ENCODE data around the gene FABP1.

DNA sequence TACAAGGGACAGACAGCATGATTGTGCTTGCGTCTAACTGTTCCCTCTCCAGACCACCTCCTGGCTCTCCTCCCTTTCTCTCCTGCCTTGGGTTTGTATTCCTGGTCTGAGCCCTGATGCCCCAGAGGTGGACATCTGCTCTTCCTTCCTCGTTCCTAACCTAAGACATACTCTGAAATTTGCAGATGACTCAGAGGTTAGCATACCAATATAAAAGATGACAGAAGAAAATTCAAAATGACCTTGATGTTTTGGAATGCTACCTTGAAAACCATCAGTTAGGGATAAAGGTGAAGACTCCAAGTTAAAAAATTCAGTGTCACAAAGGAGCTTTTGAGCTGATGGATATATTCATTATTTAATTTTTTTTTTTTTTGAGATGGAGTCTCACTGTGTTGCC, 47.3 kb downstream of the FABP1 start:
- TF ChIP-seq EHMT2 (IDR thresholded peaks at IDR 0.05; ENCODE audit: low read depth) (no peak), RFX5 (IDR thresholded peaks at IDR 0.05) (no peak), SMC3 (IDR thresholded peaks at IDR 0.05) (no peak), POLR2A (IDR thresholded peaks at IDR 0.05; ENCODE audit: low read length) (no peak), JUN (IDR thresholded peaks at IDR 0.05) (no peak), TP53 (CRISPR knock-in tag; IDR thresholded peaks at IDR 0.05) (no peak), NFE2L2 (conservative IDR thresholded peaks at IDR 0.05; ENCODE audit: low read length) (no peak), CHD2 (IDR thresholded peaks at IDR 0.05; ENCODE audit: low read length, partially characterized antibody) (no peak), MAFK (IDR thresholded peaks at IDR 0.05; ENCODE audit: partially characterized antibody) (no peak)
- TF ChIP-seq, protein P1, sequence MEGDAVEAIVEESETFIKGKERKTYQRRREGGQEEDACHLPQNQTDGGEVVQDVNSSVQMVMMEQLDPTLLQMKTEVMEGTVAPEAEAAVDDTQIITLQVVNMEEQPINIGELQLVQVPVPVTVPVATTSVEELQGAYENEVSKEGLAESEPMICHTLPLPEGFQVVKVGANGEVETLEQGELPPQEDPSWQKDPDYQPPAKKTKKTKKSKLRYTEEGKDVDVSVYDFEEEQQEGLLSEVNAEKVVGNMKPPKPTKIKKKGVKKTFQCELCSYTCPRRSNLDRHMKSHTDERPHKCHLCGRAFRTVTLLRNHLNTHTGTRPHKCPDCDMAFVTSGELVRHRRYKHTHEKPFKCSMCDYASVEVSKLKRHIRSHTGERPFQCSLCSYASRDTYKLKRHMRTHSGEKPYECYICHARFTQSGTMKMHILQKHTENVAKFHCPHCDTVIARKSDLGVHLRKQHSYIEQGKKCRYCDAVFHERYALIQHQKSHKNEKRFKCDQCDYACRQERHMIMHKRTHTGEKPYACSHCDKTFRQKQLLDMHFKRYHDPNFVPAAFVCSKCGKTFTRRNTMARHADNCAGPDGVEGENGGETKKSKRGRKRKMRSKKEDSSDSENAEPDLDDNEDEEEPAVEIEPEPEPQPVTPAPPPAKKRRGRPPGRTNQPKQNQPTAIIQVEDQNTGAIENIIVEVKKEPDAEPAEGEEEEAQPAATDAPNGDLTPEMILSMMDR (IDR thresholded peaks at IDR 0.05): no peak
- TF ChIP-seq, protein P2, sequence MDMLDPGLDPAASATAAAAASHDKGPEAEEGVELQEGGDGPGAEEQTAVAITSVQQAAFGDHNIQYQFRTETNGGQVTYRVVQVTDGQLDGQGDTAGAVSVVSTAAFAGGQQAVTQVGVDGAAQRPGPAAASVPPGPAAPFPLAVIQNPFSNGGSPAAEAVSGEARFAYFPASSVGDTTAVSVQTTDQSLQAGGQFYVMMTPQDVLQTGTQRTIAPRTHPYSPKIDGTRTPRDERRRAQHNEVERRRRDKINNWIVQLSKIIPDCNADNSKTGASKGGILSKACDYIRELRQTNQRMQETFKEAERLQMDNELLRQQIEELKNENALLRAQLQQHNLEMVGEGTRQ (IDR thresholded peaks at IDR 0.05): no peak
- TF ChIP-seq, protein P3, sequence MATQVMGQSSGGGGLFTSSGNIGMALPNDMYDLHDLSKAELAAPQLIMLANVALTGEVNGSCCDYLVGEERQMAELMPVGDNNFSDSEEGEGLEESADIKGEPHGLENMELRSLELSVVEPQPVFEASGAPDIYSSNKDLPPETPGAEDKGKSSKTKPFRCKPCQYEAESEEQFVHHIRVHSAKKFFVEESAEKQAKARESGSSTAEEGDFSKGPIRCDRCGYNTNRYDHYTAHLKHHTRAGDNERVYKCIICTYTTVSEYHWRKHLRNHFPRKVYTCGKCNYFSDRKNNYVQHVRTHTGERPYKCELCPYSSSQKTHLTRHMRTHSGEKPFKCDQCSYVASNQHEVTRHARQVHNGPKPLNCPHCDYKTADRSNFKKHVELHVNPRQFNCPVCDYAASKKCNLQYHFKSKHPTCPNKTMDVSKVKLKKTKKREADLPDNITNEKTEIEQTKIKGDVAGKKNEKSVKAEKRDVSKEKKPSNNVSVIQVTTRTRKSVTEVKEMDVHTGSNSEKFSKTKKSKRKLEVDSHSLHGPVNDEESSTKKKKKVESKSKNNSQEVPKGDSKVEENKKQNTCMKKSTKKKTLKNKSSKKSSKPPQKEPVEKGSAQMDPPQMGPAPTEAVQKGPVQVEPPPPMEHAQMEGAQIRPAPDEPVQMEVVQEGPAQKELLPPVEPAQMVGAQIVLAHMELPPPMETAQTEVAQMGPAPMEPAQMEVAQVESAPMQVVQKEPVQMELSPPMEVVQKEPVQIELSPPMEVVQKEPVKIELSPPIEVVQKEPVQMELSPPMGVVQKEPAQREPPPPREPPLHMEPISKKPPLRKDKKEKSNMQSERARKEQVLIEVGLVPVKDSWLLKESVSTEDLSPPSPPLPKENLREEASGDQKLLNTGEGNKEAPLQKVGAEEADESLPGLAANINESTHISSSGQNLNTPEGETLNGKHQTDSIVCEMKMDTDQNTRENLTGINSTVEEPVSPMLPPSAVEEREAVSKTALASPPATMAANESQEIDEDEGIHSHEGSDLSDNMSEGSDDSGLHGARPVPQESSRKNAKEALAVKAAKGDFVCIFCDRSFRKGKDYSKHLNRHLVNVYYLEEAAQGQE (IDR thresholded peaks at IDR 0.05): no peak
